GM10266 (cell line): ENCODE data around the gene ORM2.

ENCODE experiments used
- DNase-seq: peaks from one replicate; pipeline ENCODE4 v3.0.0; 2012; ENCODE audit errors: extremely low spot score
- CTCF ChIP-seq: IDR thresholded peaks from 2 replicates; pipeline ENCODE4 v1.5.1; 2012; ENCODE audit warnings: mild to moderate bottlenecking, low read depth; ENCODE audit not compliant: control insufficient read depth, insufficient read depth; ENCODE audit errors: missing control alignments

ORM2 gene

GRCh38 chr9:114284316-114285060 lies 45.2 kb upstream of the ORM2 start:
- DNase-seq: no peak
- no peak for TF ChIP-seq CTCF

GRCh38 chr9:114285166-114285867 lies 44.4 kb upstream of the ORM2 start:
- no peak for DNase-seq
- TF ChIP-seq CTCF: no peak

- DNase-seq: no peak
- TF ChIP-seq CTCF: no peak
Measured at GRCh38 chr9:114286146-114286679, 43.5 kb upstream of the ORM2 start.

- TF ChIP-seq CTCF: no peak
- DNase-seq: no peak
Measured at GRCh38 chr9:114287001-114287762, 42.5 kb upstream of the ORM2 start.

- no peak for TF ChIP-seq CTCF
- no peak for DNase-seq
Measured at GRCh38 chr9:114287763-114288192, 41.9 kb upstream of the ORM2 start.

GRCh38 chr9:114288193-114289091 lies 41.2 kb upstream of the ORM2 start:
- no peak for DNase-seq
- no peak for TF ChIP-seq CTCF
